Measurements from ENCODE around the gene OR3A3. TPM values are rescaled to one million over a fixed set of nuclear protein-coding genes. Genes with fewer than 3 reads are reported as not detected.
A peak's percentile ranks its signal among the peaks of the same experiment; 100 is the strongest.
"Not testable (repeated sequence)": the region's sequence is repeated elsewhere in the genome, so short reads cannot be mapped to it uniquely, and the experiment has no call there.

OR3A3 gene
- total RNA-seq, 2 experiments from 2014 or later: not detected

DNA sequence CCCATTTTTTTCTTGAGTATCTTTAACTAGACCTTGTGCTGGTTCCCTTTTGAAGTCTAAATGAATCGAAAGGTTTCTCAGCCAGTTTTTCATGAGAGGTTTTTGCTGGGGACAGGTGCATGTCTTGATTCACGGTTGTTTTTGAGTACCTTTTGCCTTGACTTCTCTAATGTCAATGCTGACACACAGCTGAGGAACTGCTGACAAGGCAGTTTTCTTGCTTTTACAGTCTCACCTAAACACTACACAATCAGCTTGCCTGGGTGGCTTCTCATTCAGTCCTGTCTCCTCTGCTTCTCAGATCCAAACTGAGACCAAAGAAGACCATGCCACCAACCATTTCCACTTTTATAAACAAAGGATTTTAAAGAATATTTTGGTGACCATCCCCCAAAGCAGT is 7.1 kb downstream of the OR3A3 start:
- Mint-ChIP-seq H3K4me1 (ENCODE audit: low read depth) (no peaks in the 10 kb centered on the region), H3K27ac (no peak overlapping the region), H3K9me3 (no peaks in the 10 kb centered on the region), H3K4me3 (no peak overlapping the region), H3K36me3 (ENCODE audit: low read depth) (no peaks in the 10 kb centered on the region), H3K27me3 (ENCODE audit: low read depth) (peaks cover 14% of the 10 kb centered on the region)
- CTCF ChIA-PET: no interaction called here
- DNase-seq: no peak
- intact Hi-C loops (cut with micrococcal nuclease): no loop called here

DNA sequence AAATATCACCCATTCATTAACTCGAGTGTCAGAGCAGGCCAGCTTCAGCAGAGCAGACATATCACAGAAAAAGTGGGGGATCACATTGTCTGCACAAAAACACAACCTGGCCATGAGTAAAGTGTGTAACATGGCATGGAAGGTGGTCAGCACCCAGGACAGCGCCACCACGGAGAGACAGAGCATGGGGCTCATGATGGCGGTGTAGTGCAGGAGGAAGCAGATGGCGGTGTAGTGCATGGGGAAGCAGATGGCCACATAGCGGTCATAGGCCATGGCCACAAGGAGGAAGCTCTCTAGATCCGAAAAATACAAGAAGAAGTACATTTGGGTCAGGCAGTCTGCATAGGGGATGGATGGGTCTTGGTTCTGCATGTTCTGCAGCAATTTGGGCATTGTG is 22.0 kb downstream of the OR3A3 start:
- H3K27ac Mint-ChIP-seq; H3K27me3 Mint-ChIP-seq (ENCODE audit: low read depth); H3K36me3 Mint-ChIP-seq (ENCODE audit: low read depth); H3K9me3 Mint-ChIP-seq; CTCF ChIA-PET; intact Hi-C loops (cut with micrococcal nuclease); H3K4me1 Mint-ChIP-seq (ENCODE audit: low read depth); H3K4me3 Mint-ChIP-seq: not testable (repeated sequence)
- DNase-seq: peak; percentile 51

DNA sequence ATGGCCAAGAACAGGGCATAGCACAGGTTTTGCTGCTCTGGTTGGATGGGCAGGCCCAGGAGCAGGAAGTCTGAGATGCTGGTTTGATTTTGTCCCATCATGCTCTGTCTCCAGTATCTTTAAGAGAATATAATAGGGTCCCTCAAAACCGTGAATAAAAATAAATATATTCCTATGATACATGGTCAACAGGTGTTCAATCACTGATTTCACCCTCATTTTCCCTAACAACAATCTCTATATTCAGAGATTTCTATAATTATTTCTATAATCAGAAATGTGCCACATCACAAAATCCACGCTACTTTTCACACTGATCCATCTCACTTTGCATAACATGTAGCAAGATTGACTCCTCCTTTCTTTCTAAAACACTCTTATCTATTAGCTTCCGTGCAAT is 22.6 kb downstream of the OR3A3 start, which contains the start of gene OR1E2:
OR1E2 (minus strand) TSS at position 101 of the 400 bp plus-strand sequence; CDS start at position 101, 0 bp downstream.
- Mint-ChIP-seq H3K27ac (no peak within 1 kb of the TSS), H3K36me3 (ENCODE audit: low read depth) (no peaks in the 10 kb centered on the region), H3K4me3 (no peak within 1 kb of the TSS), H3K9me3 (no peaks in the 10 kb centered on the region), H3K27me3 (ENCODE audit: low read depth) (peaks cover 5% of the 10 kb centered on the region), H3K4me1 (ENCODE audit: low read depth) (no peaks in the 10 kb centered on the region)
- intact Hi-C loops (cut with micrococcal nuclease): no loop called here
- DNase-seq: no peak
- CTCF ChIA-PET: no interaction called here

DNA sequence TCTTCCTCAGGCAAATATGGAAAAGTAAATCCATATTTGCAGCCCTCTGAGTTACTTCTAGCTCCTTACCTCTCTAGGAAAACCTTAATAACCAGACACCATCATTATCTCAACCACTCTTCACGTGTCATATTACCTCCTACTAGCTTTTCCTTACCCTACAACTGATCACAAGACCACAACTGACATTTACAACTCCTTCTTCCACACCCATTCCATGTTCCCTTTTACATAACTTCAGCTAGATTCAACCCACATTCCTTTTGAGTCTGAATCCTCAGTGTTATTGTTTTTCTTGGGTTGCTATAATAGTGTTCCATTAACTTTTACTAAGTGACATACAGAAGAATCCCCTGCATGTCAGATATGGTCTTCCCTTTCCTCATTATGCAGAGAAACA is 27.2 kb downstream of the OR3A3 start:
- intact Hi-C loops (cut with micrococcal nuclease): no loop called here
- Mint-ChIP-seq H3K4me1 (ENCODE audit: low read depth) (no peaks in the 10 kb centered on the region), H3K36me3 (ENCODE audit: low read depth) (no peaks in the 10 kb centered on the region), H3K27ac (no peak overlapping the region), H3K9me3 (no peaks in the 10 kb centered on the region), H3K27me3 (ENCODE audit: low read depth) (peaks cover 5% of the 10 kb centered on the region), H3K4me3 (no peak overlapping the region)
- no peak for DNase-seq
- CTCF ChIA-PET: interaction anchor here (0.9 kb wide), 1 partner anchor 15 kb away, joined by 5 read pairs; no protein-coding TSS in a partner anchor

DNA sequence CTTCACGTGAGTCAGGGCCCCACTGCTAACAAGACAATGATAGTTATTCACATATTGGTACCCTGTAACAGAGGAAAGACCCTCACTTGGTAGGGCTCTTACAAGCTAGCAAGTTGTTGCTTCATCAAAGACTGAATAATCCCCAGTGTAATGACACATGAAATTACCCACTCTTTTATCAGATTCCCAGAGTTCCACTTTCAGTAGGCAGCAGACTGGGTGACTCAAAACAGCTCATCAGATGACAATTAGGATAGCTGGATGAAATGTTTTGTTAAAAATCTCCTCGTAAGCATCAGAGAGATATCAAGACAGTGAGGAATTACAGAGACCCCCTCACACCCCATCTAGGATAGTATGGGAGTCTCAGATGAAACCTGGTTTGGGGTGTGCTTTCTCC is 29.3 kb downstream of the OR3A3 start:
- no peak for DNase-seq
- Mint-ChIP-seq H3K4me1 (ENCODE audit: low read depth) (no peaks in the 10 kb centered on the region), H3K36me3 (ENCODE audit: low read depth) (no peaks in the 10 kb centered on the region), H3K27me3 (ENCODE audit: low read depth) (peaks cover 4% of the 10 kb centered on the region), H3K27ac (no peak overlapping the region), H3K9me3 (no peaks in the 10 kb centered on the region), H3K4me3 (no peak overlapping the region)
- intact Hi-C loops (cut with micrococcal nuclease): no loop called here
- CTCF ChIA-PET: no interaction called here

DNA sequence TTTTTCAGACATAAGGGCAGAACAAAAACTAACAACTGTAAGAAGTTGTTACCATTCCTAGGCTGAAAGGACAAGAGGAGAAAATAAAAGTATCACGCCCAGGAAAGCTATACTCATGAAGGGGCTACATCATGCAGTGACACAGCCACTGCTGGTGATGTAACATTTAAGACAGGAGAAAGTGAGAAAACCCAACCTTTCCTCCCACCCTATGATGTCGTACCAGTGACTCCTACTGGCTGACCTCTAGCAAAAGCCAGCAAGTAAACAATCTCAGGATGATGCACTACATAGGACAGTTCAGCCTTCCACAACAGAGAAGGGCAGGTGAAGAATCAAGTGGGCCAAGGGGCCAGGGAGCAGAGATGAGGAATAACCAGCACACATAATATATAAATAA is 36.5 kb downstream of the OR3A3 start:
- DNase-seq: peak; percentile 10
- H3K4me1 Mint-ChIP-seq (ENCODE audit: low read depth): no peaks in the 10 kb centered on the region
- intact Hi-C loops (cut with micrococcal nuclease): no loop called here
- CTCF ChIA-PET: no interaction called here
- peaks cover 7% of the 10 kb centered on the region for H3K27me3 Mint-ChIP-seq (ENCODE audit: low read depth)
- H3K27ac Mint-ChIP-seq: no peak overlapping the region
- H3K4me3 Mint-ChIP-seq: no peak overlapping the region
- H3K9me3 Mint-ChIP-seq: no peaks in the 10 kb centered on the region
- no peaks in the 10 kb centered on the region for H3K36me3 Mint-ChIP-seq (ENCODE audit: low read depth)

DNA sequence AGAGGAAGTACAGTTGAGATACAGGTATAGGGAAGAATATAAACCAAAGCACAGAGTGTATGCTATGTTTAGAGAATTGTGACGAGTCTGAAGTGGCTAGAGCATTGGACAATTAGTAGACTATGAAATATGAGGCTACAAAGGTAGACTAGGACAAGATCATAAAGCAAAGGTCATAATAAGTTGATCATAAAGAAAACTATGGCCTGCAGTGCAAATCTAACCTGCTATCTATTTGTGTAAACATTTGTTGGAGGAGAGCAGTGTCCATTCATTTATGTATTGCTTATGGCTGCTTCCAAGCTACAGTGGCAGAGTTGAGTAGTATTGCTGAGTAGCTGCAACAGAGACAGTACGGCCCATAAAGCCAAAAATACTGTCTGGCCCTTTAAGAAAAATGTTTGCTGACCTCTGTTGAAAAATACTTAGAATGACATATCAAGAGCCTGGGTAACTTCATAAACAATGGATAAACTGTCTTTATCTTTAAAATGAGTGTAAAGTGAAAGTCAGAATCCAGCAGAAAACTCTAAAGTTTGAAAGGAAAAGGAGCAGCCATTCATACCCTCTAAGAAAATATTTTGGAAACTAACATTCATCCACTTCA is 37.0 kb downstream of the OR3A3 start:
- Mint-ChIP-seq H3K9me3 (no peaks in the 10 kb centered on the region), H3K4me1 (ENCODE audit: low read depth) (no peaks in the 10 kb centered on the region), H3K36me3 (ENCODE audit: low read depth) (no peaks in the 10 kb centered on the region), H3K4me3 (no peak overlapping the region), H3K27me3 (ENCODE audit: low read depth) (peaks cover 7% of the 10 kb centered on the region), H3K27ac (no peak overlapping the region)
- CTCF ChIA-PET: no interaction called here
- intact Hi-C loops (cut with micrococcal nuclease): no loop called here
- no peak for DNase-seq

DNA sequence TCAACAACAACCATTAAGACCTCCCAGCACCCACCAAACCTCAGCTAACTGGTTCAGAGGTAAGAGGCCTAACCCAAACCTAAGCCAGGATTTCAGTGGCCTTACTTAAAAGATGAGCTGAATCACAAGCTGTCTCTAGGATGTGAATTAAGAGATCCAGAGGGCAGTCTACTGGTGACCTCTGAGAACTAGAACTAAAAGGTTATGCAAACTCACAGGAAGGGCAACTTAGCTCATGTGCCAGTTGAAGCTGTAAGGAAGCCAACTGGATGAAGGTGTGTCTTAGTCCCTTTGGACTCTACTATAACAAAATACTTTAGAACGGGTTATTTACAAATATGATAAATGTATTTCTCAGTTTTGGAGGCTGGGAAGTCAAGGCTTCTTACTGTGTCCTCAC is 55.2 kb downstream of the OR3A3 start:
- H3K9me3 Mint-ChIP-seq; CTCF ChIA-PET; DNase-seq; H3K36me3 Mint-ChIP-seq (ENCODE audit: low read depth); H3K27me3 Mint-ChIP-seq (ENCODE audit: low read depth); H3K4me1 Mint-ChIP-seq (ENCODE audit: low read depth); intact Hi-C loops (cut with micrococcal nuclease); H3K4me3 Mint-ChIP-seq; H3K27ac Mint-ChIP-seq: not testable (repeated sequence)

DNA sequence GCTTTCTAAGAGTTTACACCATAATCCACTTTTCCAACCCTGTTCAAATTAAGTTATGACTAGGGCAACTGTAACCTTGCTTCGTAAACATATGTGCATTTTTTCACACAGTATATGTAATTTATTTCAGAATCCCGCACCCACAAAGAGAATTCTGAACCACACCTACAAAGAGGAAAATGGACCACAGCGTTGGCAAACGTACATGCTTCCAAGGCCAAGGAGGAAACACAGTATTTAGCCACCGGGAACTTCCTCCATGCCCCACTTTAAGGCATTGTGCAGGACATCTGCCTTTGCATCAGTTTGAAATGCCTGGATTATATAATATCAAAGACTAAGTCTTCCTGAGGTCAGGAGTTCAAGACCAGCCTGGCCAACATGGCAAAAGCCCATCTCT is 58.4 kb downstream of the OR3A3 start:
- Mint-ChIP-seq H3K4me3 (no peak overlapping the region), H3K4me1 (ENCODE audit: low read depth) (no peaks in the 10 kb centered on the region), H3K27me3 (ENCODE audit: low read depth) (no peaks in the 10 kb centered on the region), H3K9me3 (no peaks in the 10 kb centered on the region), H3K27ac (no peak overlapping the region), H3K36me3 (ENCODE audit: low read depth) (no peaks in the 10 kb centered on the region)
- no peak for DNase-seq
- CTCF ChIA-PET: no interaction called here
- intact Hi-C loops (cut with micrococcal nuclease): no loop called here

DNA sequence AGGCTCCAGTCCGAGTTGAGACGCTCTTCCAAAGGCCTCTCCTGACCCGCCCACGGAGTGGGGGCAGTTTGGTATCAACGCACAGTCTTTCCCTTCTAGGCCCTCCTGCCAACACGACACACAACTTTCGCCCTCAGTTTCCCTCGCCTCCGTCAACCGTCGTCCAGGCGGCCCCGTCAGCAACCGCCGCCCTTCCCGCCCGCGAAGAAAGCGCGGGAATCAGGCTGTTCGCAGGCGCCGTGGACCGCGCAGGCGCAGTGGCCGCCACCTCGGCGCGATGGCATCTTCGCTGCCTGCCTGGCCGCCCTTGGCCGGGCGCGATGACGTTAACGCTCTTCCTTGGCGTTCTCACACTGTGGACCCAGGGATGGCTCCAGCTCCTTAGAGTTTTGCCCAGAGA is 60.4 kb downstream of the OR3A3 start, which contains the start of gene SPATA22:
SPATA22 (minus strand) TSS at position 221 of the 400 bp plus-strand sequence. CDS start 2,494 bp downstream, outside the sequence.
- no peaks in the 10 kb centered on the region for H3K27me3 Mint-ChIP-seq (ENCODE audit: low read depth)
- intact Hi-C loops (cut with micrococcal nuclease): no loop called here
- CTCF ChIA-PET: no interaction called here
- H3K4me1 Mint-ChIP-seq (ENCODE audit: low read depth): peaks cover 5% of the 10 kb centered on the region
- H3K36me3 Mint-ChIP-seq (ENCODE audit: low read depth): no peaks in the 10 kb centered on the region
- no peak within 1 kb of the TSS for H3K4me3 Mint-ChIP-seq
- H3K9me3 Mint-ChIP-seq: no peaks in the 10 kb centered on the region
- no peak for DNase-seq
- H3K27ac Mint-ChIP-seq: no peak within 1 kb of the TSS

DNA sequence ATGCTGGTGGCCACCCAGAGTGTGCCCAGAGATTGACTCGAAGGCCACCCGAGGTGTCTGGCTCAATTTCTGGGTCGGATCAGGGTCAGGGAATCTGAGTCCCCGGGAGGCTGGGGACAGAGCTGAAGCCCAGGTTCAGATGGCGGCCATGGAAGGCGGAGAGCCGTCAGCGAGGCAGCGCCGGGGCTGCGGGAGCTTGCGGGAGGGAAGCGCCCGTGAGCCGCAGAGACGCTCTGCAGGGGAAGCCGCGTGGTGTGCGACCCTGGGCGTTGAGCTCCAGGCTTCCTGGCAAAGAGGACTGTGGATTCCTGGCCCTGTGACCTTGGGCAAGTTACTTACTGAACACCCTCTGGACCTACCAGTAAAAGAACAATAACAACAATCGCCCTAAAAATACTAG is 61.0 kb downstream of the OR3A3 start:
- Mint-ChIP-seq H3K27ac (no peak overlapping the region), H3K36me3 (ENCODE audit: low read depth) (no peaks in the 10 kb centered on the region), H3K4me3 (no peak overlapping the region), H3K4me1 (ENCODE audit: low read depth) (peaks cover 5% of the 10 kb centered on the region), H3K9me3 (no peaks in the 10 kb centered on the region), H3K27me3 (ENCODE audit: low read depth) (no peaks in the 10 kb centered on the region)
- DNase-seq: no peak
- CTCF ChIA-PET: no interaction called here
- intact Hi-C loops (cut with micrococcal nuclease): no loop called here

Data from activated naive CD4-positive, alpha-beta T cell treated with anti-CD3 and anti-CD28 coated beads for 36 hours (primary cell).